Stomach (tissue), 9 donors: Measurements from ENCODE around the gene ELAVL1. TPM values are rescaled to one million over a fixed set of nuclear protein-coding genes. Genes with fewer than 3 reads are reported as not detected.
A peak's percentile ranks its signal among the peaks of the same experiment; 100 is the strongest.

ENCODE experiments used
- DNase-seq, 2 donors: peaks; one replicate each; pipeline versions ENCODE4 v3.0.0 to v3.0.0-alpha.2; 2013 to 2019
- H3K27ac ChIP-seq, 5 donors: fragments of 200-600 bp in 4 of 5; sonication (generic) in 4 of 5; one replicate each; pipeline ENCODE4 v1.5.1; 2013 to 2019; ENCODE audit warnings: mild to moderate bottlenecking in 1 of 5, moderate library complexity in 1 of 5
- H3K27me3 ChIP-seq, 3 donors: fragments of 200-600 bp; sonication (generic); one replicate each; pipeline ENCODE4 v1.5.1; 2017 to 2019; ENCODE audit warnings: mixed run types in 1 of 3
- H3K36me3 ChIP-seq, 4 donors: fragments of 200-600 bp; sonication (generic); 1 replicate in 3 of 4; 2 replicates in 1 of 4; pipeline ENCODE4 v1.5.1; 2016 to 2019
- H3K4me1 ChIP-seq, 4 donors: fragments of 200-600 bp; sonication (generic); one replicate each; pipeline ENCODE4 v1.5.1; 2016 to 2019
- H3K4me3 ChIP-seq, 4 donors: fragments of 200-600 bp; sonication (generic) in 3 of 4; one replicate each; pipeline ENCODE4 v1.5.1; 2016 to 2019; ENCODE audit warnings: mild to moderate bottlenecking in 1 of 4
- H3K9me3 ChIP-seq, 4 donors: fragments of 200-600 bp; sonication (generic); one replicate each; pipeline ENCODE4 v1.5.1; 2016 to 2019
- EP300 ChIP-seq: sonication (generic); formaldehyde crosslinking; IDR thresholded peaks from one replicate; pipeline ENCODE4 v1.6.1; 2017; ENCODE audit warnings: antibody characterized with exemption
- POLR2A ChIP-seq, 4 donors: fragments of 450-650 bp; IDR thresholded peaks; one replicate each; pipeline ENCODE4 v1.6.1; 2016; ENCODE audit warnings: antibody characterized with exemption in 4 of 4, control low read depth in 2 of 4, mild to moderate bottlenecking in 1 of 4, moderate library complexity in 1 of 4
- POLR2AphosphoS5 ChIP-seq, 3 donors: sonication (generic); formaldehyde crosslinking; IDR thresholded peaks; one replicate each; pipeline ENCODE4 v1.6.1; 2016; ENCODE audit warnings: antibody characterized with exemption in 3 of 3
- WGBS, 5 donors: extraction: QIAGEN DNeasy Blood & Tissue Kit in 3 of 5; methylation state at CpG; one replicate each; pipeline versions ENCODE4 v1.1.5 to v1.1.7; 2013 to 2018; 5-methylcytosine and 5-hydroxymethylcytosine counted together
- intact Hi-C: fragments of 100-400 bp; cut with DNase I; formaldehyde crosslinking; loops from one replicate; pipeline ENCODE4 v1.15.1; 2023; ENCODE audit warnings: low total_unique reads
- polyA plus RNA-seq, 3 donors: library from polyadenylated mRNA; stranded (reverse); fragments of 200-250 nt; gene quantifications; one replicate each; pipeline ENCODE4 v1.2.3, GENCODE V29; 2013
- total RNA-seq, 5 donors: library from RNA; depleted of rRNA; stranded (reverse); fragments of >200 nt; gene quantifications; one replicate each; pipeline versions ENCODE4 v1.1.0 to v1.2.3, GENCODE V29; 2014 to 2016
- TF ChIP-seq, protein P1 (sequence below), 7 experiments: fragments of 450-650 bp in 4 of 7; fragments of 200-600 bp in 3 of 7; sonication (generic) in 3 of 7; IDR thresholded peaks; one replicate each; pipeline ENCODE4 v1.5.1; 2016 to 2019; ENCODE audit warnings: antibody characterized with exemption in 7 of 7, control low read depth in 2 of 7, mild to moderate bottlenecking in 1 of 7
- donor health status: healthy with polysubstance abuse.
- donor health status: Bipolar disorder and iron deficiency.
- donor health status: healthy.

Gene ELAVL1
- total and polyA plus RNA-seq, 8 donors = 11.2 to 50.2 (median 19.3) TPM

DNA sequence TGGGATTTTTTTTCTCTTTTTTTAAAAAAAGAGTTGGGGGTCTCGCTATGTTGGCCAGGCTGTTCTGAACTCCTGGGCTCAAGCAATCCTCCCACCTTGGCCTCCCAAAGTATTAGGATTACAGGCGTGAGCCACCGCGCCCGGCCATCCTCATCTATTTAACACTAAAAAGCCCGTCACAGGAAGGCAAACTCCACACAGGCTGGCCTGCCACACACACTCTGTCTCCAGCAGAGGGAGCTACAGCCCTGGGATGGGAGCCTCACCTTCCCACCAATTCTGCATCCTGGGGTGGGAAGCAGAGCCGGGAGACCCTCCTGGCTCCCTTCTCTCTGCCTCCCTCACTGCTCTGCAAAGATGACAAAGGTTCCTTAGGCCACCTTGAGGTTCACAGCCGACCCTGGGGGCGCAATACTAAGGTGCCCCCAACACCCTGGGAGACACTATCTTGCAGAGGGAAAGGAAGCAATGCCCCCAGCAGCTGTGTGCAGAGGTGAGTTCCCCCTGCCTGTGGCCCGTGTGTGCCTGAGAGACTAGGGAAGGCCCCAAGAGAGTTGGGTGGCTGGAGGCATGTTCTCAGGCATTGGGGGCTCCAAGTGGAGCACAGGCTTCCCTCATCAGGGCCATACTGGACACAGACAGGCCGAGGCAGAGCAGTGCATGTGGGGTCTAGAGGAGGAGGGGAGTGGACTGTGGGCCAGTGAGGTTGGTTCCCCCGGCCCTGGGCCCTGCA, 34.6 kb downstream of the ELAVL1 start:
- Histone ChIP-seq H3K36me3 (peaks cover 45 to 100% (median 93%) of the 10 kb centered on the region in 4 donors), H3K27me3 (no peaks in the 10 kb centered on the region), H3K9me3 (no peaks in the 10 kb centered on the region), H3K4me1 (no peaks in the 10 kb centered on the region), H3K4me3 (no peak overlapping the region), H3K27ac (no peak overlapping the region)
- intact Hi-C loops = no loop called here
- 65 to 76% (median 72%) methylated on average over 9 to 12 of the region's 12 CpGs for WGBS, 5 donors
- peak; percentile 30 to 68 for DNase-seq
- no peak for TF ChIP-seq POLR2AphosphoS5 (IDR thresholded peaks at IDR 0.05)
- TF ChIP-seq, protein P1, sequence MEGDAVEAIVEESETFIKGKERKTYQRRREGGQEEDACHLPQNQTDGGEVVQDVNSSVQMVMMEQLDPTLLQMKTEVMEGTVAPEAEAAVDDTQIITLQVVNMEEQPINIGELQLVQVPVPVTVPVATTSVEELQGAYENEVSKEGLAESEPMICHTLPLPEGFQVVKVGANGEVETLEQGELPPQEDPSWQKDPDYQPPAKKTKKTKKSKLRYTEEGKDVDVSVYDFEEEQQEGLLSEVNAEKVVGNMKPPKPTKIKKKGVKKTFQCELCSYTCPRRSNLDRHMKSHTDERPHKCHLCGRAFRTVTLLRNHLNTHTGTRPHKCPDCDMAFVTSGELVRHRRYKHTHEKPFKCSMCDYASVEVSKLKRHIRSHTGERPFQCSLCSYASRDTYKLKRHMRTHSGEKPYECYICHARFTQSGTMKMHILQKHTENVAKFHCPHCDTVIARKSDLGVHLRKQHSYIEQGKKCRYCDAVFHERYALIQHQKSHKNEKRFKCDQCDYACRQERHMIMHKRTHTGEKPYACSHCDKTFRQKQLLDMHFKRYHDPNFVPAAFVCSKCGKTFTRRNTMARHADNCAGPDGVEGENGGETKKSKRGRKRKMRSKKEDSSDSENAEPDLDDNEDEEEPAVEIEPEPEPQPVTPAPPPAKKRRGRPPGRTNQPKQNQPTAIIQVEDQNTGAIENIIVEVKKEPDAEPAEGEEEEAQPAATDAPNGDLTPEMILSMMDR (IDR thresholded peaks at IDR 0.05) = peak in 4 of 7 experiments; percentile 38 to 65 (median 48)

DNA sequence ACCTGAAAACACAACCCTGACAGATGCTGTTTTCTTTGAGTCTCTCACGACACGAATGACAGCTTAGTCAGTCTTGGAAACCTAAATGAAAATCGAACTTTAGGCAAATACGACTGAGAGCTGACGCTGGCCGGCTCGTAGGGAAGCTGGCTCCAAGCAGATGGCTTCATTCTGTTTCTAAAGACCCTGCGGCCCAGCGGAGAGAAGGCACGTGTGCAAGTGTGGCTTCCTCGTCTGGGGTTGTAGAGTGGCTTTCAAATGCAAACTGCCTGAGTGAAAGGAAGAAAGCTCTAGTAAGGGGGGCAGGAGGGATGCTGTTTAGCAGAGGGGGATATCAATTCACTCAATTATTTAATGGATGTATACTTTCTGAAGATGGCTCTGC, 35.9 kb downstream of the ELAVL1 start:
- WGBS, 5 donors = 89 to 94% (median 91%) methylated on average over 11 of the region's 11 CpGs
- Histone ChIP-seq H3K9me3 (no peaks in the 10 kb centered on the region), H3K4me3 (no peak overlapping the region), H3K27ac (no peak overlapping the region), H3K4me1 (no peaks in the 10 kb centered on the region), H3K27me3 (no peaks in the 10 kb centered on the region), H3K36me3 (peaks cover 50 to 100% (median 95%) of the 10 kb centered on the region in 4 donors)
- TF ChIP-seq, protein P1 (IDR thresholded peaks at IDR 0.05) = no peak
- TF ChIP-seq POLR2A (IDR thresholded peaks at IDR 0.05) (no peak), POLR2AphosphoS5 (IDR thresholded peaks at IDR 0.05) (no peak), EP300 (no peak)
- intact Hi-C loops = loop anchor here (10.0 kb wide), 1 partner anchor 285 kb away; no protein-coding TSS in a partner anchor
- DNase-seq = no peak

DNA sequence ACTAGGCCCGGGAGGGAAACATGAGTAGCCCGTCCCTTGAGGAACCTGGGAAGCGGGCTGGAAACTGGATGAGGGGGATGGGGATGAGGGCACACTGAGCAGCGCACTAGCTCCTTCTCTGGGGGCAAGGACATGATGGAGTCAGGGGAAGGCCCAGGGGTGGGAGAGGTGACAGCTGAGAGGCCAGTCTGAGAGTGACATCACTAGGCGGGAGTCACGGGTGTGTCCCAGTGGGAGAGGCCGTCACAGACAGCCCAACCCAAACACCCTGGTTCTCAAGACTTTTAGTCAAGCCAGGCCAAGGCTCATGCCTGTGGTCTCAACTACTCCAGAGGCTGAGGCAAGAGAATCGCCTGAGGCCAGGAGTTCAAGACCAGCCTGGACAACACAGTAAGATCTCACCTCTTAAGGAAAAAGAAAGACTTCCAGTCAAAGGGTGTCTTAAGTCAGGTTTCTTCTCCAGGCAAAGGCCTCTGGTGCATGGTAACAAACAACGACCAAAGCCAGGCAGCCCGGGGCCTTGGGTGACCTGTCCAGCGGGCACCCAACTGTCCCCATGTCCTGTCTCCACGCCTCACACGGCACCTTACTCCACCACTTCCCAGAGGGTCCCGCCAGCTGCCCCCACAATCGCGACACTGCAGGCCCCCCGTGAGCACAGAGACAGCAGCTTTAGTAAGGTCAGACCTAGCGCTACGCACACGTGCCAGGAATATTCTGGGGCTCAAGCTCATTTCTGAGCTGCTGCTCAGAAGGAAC, 36.5 kb downstream of the ELAVL1 start:
- no peak overlapping the region for H3K4me3 ChIP-seq
- DNase-seq = peak in 1 of 2 donors; percentile 19
- no peaks in the 10 kb centered on the region for H3K9me3 ChIP-seq
- WGBS, 5 donors = 91 to 94% (median 92%) methylated on average over 17 to 20 of the region's 20 CpGs
- H3K36me3 ChIP-seq = peaks cover 46 to 100% (median 95%) of the 10 kb centered on the region in 4 donors
- H3K27ac ChIP-seq = no peak overlapping the region
- H3K27me3 ChIP-seq = no peaks in the 10 kb centered on the region
- no peaks in the 10 kb centered on the region for H3K4me1 ChIP-seq
- TF ChIP-seq, protein P1 (IDR thresholded peaks at IDR 0.05) = no peak
- TF ChIP-seq POLR2AphosphoS5 (IDR thresholded peaks at IDR 0.05) (no peak), EP300 (no peak), POLR2A (IDR thresholded peaks at IDR 0.05) (no peak)
- intact Hi-C loops = loop anchor here (10.0 kb wide), 1 partner anchor 286 kb away; no protein-coding TSS in a partner anchor

DNA sequence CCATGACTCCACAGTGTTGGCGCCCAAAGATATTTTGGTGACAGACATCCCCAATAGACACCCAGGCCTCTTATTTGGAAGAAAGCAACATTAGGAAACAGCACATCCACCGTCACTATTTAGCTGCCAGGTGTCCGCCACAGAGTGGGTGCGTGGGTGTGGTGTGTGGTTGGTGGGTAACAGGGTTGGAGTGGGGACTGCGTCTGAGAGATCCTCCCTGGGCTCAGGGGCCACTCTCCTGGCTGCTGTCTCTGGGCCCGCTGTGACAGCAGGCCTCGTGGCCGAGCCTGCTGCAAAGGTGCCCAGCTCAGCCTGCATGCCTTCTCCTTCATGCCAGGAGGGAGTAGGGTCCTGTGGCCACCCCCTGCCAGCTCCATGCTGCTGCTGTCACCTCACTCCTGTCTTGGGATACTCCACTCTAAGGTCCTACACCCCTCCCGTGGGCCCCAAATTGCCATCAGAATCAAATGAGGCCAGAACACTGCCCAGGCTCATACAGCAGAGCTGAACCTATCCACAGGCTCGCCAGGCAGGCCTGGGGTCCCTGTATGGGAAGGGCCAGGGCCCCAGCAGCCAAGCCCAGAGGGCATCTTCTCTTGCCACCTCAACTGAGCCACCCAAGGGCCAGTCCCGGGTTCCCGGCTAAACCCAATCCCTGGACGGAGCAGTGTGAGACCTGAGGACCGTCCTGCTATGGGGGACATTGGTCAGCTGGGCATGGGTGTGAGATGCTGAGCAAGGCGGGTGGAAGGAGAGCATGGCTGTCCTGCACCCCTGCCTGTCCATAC, 37.2 kb downstream of the ELAVL1 start:
- intact Hi-C loops = loop anchor here (10.0 kb wide), 1 partner anchor 287 kb away; no protein-coding TSS in a partner anchor
- H3K27ac ChIP-seq = no peak overlapping the region
- TF ChIP-seq POLR2AphosphoS5 (IDR thresholded peaks at IDR 0.05) = no peak
- no peak for TF ChIP-seq POLR2A (IDR thresholded peaks at IDR 0.05)
- TF ChIP-seq, protein P1 (IDR thresholded peaks at IDR 0.05) = no peak
- TF ChIP-seq EP300 = no peak
- 89 to 93% (median 91%) methylated on average over 3 to 15 of the region's 15 CpGs for WGBS, 5 donors
- H3K4me1 ChIP-seq = no peaks in the 10 kb centered on the region
- H3K4me3 ChIP-seq = no peak overlapping the region
- peaks cover 46 to 100% (median 95%) of the 10 kb centered on the region in 4 donors for H3K36me3 ChIP-seq
- no peaks in the 10 kb centered on the region for H3K27me3 ChIP-seq
- no peaks in the 10 kb centered on the region for H3K9me3 ChIP-seq
- DNase-seq = no peak
